GM11168 (cell line): Measurements from ENCODE around the gene DENND1B.

Experiments
- in situ Hi-C: fragments of 300-500 bp; cut with MboI; formaldehyde crosslinking; loops from one replicate; pipeline ENCODE4 v1.12.0; 2022; ENCODE audit warnings: low sequenced_read_pairs; ENCODE audit not compliant: unreplicated experiment

DENND1B gene

GRCh38 chr1:197649188-197649587 is 126.1 kb downstream of the DENND1B start:
- in situ Hi-C loops, result no loop called here

- in situ Hi-C loops, result no loop called here
Measured at GRCh38 chr1:197638316-197638715, 137.0 kb downstream of the DENND1B start.

GRCh38 chr1:197637406-197637805 is 137.9 kb downstream of the DENND1B start:
- in situ Hi-C loops, result no loop called here

- in situ Hi-C loops, result no loop called here
Measured at GRCh38 chr1:197633447-197634078, 141.7 kb downstream of the DENND1B start.

GRCh38 chr1:197632651-197633050 is 142.6 kb downstream of the DENND1B start:
- in situ Hi-C loops, result no loop called here

- in situ Hi-C loops, result no loop called here
Measured at GRCh38 chr1:197632005-197632404, 143.3 kb downstream of the DENND1B start.

- in situ Hi-C loops, result loop anchor here (5.0 kb wide), 1 partner anchor 255 kb away; no protein-coding TSS in a partner anchor
Measured at GRCh38 chr1:197622371-197622770, 152.9 kb downstream of the DENND1B start.

GRCh38 chr1:197621761-197622160 is 153.5 kb downstream of the DENND1B start:
- in situ Hi-C loops, result loop anchor here (5.0 kb wide), 1 partner anchor 256 kb away; no protein-coding TSS in a partner anchor

- in situ Hi-C loops, result loop anchor here (5.0 kb wide), 1 partner anchor 257 kb away; no protein-coding TSS in a partner anchor
Measured at GRCh38 chr1:197620714-197621163, 154.5 kb downstream of the DENND1B start.

GRCh38 chr1:197619008-197619640 is 156.2 kb downstream of the DENND1B start:
- in situ Hi-C loops, result no loop called here

GRCh38 chr1:197618061-197618460 is 157.2 kb downstream of the DENND1B start:
- in situ Hi-C loops, result no loop called here

GRCh38 chr1:197615693-197616011 is 159.6 kb downstream of the DENND1B start:
- in situ Hi-C loops, result no loop called here

GRCh38 chr1:197614916-197615692 is 160.2 kb downstream of the DENND1B start:
- in situ Hi-C loops, result no loop called here

- in situ Hi-C loops, result no loop called here
Measured at GRCh38 chr1:197606168-197606845, 169.0 kb downstream of the DENND1B start.

- in situ Hi-C loops, result no loop called here
Measured at GRCh38 chr1:197604302-197604701, 171.0 kb downstream of the DENND1B start.

- in situ Hi-C loops, result no loop called here
Measured at GRCh38 chr1:197600751-197601150, 174.5 kb downstream of the DENND1B start.

GRCh38 chr1:197599789-197600188 is 175.5 kb downstream of the DENND1B start:
- in situ Hi-C loops, result no loop called here

GRCh38 chr1:197598935-197599334 is 176.3 kb downstream of the DENND1B start:
- in situ Hi-C loops, result no loop called here

GRCh38 chr1:197595304-197595904 is 179.9 kb downstream of the DENND1B start:
- in situ Hi-C loops, result no loop called here

- in situ Hi-C loops, result no loop called here
Measured at GRCh38 chr1:197590687-197591086, 184.6 kb downstream of the DENND1B start.
